NCI-H2171 (cell line): Measurements from ENCODE around the gene TTLL13.
A peak's percentile ranks its signal among the peaks of the same experiment; 100 is the strongest.
"Not testable (repeated sequence)": the region's sequence is repeated elsewhere in the genome, so short reads cannot be mapped to it uniquely, and the experiment has no call there.

ENCODE experiments used
- DNase-seq: peaks from one replicate; lab custom pipeline; 2025; lab: John Stamatoyannopoulos, UW

Gene TTLL13

DNA sequence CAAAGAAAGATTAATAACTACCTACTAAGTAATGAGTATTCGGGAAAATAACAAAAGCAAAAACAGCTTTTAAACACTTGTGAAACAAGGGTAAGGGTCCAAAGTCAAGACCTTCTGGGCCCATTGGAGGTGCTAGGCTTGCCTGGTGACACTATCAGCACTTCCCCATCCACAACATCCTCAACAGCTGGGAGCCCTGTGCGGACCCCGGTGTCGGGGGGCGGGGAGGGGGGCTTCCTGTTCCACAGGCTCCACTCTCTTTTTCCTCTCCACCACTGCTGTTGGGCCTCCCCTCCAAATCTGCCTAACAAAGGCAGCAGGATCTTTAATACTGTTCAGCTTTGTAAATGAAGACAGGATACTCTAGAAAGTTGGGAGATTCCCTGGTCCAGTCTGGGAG lies 37.7 kb downstream of the TTLL13 start:
- no peak for DNase-seq

DNA sequence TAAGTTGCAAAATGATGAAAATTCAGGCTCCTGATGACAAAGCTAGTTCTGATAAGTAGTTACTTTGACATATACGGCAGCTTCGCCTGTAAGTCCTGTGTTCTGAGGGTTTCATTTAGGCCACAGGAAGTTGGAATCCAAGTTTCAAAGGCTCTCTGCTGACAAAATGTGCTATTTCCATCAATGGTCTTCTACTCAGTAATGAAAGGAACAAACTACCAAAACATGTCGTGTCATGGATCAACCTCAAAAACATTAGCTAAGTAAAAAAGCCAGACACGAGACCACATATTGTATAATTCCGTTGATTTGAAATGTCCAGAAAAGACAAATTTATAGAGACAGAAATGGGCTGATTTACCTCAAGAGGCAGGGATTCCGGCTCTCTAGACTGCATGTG lies 38.6 kb downstream of the TTLL13 start:
- no peak for DNase-seq

DNA sequence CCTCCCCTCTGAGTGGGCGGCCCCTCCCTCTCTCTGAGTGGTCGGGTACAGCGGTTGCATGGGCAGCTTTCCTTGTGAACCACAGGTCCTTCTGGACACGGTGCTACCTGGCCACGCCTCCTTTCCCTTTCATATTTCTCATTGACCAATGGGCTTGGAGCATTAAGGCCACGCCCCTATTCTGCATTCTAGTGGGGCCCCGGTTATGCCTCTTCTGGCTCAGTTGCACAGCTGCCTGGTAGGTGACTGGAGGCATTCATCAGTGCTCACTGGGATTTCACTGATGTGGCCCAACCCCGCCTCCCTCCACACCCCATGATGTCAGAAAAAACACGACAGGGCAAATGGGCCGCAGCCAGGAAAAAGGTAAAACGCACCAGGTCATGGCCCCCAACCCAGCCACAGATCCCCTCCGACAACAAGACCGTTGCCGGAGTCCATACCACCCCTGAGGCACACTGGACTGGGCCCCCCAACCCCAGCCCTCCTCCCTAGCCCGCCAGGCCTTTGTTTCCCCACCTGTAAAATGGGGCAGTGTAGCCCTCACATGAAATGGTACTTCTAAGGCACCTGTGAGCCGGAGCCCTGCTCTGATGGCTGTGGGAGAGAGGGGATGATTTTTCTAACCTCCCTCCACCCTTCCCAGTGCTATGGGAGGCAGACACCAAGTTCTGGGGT lies 42.5 kb downstream of the TTLL13 start:
- DNase-seq = no peak

DNA sequence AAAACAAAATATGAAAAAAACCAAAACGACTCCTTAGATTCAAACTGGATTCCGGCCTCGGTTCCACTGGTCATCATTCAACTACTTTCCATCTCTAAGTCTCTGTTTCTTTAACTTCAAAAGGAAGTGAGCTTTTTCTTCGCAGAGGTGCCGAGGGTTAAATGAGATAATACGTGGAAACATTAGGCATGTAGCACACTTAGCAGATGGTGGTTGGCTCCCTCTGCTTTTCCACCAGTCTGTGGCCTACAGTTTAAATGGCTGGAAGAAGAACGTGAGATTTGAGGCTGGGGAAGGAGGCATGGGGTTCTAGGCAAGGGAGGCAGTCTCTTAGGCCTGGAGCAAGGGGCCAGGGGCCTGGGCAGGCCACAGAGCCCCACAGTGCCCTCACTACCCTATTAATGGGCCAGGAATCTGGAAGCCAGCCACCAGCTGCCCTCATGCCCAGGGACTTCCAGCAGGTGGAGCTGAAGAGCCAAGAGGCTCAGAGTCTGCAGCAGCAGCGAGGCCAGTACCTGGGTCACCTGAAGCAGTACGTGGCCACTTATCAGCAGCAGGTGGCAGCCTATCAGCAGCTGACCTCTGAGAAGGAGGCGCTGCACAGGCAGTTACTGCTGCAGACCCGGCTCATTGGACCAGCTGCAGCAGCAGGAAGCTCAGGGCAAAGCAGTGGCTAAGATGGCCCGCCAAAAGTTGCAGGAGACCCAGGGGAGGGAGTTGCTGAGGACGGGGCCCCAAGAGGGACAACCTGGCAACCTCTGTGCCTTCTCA lies 43.9 kb downstream of the TTLL13 start:
- peak; percentile 36 for DNase-seq

DNA sequence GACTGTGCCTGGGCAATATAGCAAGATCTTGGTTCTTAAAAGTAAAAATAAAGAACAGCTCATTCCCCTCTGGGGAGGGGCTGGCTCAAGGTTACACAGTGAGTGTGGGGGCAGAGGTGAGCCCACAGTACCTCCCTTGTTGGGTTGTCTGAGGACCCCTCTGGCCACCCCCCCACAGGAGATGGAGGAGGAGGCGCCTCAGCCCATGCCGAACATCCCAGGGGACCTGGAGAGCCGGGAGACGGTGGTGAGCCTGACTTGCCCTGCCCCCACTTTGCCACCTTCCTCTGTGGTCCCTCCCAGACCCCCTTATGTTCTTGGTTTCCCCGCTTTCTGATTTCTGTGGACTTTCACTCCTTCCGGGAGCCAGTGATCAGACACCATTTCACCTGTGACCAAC lies 44.8 kb downstream of the TTLL13 start:
- DNase-seq = no peak

DNA sequence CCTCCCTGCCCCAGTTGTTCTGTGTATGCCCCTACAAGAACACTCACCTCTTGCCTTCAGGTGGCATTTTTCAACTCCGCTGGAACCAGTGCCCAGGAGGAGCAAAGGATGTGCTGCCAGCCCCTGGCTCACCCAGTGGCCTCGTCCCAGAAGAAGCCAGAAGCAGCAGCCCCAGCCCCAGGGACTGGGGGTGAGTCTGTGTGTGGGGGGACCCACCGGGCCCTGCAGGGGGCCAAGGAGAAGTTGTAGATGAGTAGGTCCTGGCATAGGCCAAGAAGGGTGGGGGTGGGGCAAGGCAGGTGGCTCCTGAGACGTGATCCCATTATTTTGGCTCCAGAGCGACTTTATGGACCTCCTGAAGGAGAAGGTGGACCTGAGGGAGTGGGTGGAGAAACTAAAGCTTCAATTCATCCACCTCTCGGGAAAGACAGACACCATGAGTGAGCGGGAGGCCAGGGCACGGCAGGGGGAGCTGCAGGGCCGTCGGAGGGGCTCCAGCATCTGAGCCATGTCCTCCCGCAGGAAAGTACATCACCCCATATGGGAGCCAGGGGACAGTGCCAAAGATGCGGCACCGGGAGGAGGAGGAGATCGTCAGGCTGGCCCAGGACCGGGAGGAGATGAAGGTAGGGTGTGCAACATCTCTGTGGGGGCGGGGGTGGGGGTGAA lies 45.4 kb downstream of the TTLL13 start:
- DNase-seq = no peak

DNA sequence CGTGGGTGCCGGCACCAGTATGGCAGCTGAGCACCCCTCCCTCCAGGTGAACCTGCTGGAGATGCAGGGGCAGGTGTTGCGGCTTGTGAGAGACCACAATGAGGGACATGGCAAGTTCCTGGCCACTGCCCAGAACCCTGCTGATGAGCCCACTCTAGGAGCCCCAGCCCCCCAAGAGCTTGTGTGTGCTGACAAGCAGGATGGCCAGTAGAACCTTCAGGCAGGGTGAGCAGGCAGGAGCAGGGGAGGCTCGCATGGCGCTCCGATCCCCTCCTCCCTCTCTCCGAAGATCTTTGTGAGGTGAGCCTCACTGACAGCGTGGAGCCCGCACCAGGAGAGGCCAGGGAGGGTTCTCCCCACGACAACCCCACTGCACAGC lies 45.9 kb downstream of the TTLL13 start:
- no peak for DNase-seq

DNA sequence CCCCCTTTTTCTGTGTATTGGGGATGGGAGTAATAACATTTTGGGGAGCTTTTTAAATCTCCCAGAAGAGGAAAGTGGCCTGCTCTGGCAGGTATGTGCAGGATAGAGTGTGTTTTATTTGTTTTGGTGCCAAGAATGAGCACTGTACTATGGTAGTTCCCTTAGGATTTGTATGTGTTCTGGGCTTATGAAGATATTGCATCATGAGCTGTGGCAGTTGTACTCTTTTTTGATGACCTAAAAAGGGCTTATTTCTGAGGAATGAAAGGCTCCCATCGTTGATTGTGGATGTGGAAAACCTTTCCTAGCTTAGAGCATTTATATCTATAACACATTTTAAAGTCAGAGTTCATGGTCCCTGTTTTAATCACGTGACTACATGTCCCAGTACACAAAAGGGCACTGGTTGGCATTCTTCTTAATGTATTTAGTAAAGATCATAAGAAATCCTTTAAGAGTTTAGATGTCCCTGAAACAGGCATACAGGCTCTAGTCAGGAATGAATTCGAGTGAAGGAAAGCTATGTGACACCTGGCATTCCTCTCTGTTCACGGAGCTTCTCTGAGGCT lies 47.0 kb downstream of the TTLL13 start:
- DNase-seq = not testable (repeated sequence)

DNA sequence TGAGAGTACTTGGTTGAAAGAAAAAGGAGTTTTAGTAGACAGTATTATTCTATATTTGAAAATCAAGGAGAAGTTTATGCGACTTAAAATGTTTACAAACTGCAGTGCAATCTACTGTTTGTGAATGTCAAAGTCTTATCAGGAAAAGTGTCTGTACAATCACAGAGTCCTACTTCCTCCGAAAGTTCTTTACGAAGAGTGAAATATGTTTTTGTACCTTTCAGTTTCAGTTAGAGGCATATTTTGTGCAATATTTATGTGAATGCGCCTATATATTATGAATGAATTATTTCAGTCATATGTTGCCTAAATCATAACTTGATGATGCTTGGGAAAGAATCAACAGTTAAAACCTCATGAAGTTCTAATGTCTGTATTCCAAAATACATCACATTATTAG lies 47.7 kb downstream of the TTLL13 start:
- no peak for DNase-seq

DNA sequence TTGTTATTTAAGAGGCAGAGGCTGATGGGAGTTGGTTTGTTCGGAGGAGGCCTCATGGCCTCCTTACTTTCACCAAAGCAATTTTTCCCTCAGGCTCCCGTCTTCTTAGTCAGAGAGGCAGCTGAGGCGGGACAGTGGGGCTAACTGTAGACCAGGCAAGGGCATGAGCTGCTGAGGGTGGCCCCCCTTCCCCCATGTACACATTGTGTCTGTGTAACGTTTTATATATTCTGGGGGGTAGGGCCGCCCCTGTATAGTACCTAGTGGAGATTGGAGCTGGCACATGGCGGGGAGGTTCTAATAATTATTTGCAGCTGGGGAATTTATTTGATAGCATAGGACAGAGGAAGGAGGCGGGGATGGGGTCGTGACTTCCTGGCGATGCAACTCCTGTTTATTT lies 51.2 kb downstream of the TTLL13 start:
- DNase-seq = no peak

DNA sequence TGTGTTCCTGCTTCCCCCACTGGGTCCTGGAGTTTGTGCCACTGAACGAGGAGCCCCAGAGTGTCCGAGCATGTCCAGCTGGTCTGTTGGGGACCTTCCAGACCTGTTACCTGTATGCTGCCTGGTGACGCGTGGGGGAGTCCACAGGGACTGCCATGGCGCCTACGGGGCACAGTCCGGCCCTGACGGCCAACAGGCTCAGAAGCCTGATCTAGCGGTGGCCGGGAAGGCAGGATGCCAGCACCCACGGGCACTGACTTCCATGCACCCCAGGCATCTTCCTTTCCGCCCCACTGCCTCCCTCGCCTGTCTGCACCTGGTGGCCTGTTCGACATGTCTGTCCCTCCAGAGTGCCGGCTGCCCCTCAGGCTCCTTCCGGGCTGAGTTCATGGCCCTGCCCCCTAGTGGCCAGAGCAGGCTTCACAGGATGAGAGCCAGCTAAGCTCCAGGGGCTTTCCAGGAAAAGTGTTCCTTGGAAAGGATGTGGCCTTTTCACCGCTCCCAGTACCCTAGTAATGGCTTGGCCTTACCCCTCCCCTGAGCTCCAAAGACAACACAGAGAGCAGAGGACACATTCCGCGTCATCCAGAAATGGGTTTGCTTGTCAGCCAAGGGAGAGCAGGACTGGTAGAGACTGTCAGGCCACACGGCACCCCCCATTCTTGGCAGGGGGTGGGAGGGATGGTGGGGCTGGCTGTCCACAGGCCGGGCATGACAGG lies 51.8 kb downstream of the TTLL13 start:
- DNase-seq = no peak

DNA sequence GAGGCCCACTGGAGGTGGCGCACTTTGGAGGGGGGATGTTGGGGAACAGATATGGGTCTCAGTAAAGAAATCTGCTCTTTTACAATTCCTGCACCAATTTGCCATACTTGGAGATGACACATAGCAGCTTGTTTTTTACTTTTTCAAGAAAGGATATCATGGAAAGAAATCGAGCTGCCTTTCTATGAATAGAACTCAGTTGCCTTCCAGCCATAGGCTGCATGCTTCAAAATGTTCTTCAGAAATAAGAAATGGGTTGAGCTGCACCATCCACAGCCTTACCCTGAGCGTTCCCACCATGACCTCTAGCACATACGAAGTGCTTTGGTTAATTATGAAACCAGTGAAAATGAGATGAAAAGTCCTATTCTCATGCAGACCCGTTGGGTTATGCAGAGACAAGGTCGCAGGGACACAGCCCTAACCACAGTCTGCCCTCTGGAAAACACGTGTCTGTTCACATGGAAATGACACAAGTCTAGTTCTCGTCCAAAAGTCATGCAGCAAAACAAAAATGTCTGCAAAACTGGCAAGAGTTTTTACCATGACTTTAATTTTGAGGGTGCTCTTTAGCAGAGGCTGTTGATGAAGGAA lies 52.4 kb downstream of the TTLL13 start:
- DNase-seq = no peak

DNA sequence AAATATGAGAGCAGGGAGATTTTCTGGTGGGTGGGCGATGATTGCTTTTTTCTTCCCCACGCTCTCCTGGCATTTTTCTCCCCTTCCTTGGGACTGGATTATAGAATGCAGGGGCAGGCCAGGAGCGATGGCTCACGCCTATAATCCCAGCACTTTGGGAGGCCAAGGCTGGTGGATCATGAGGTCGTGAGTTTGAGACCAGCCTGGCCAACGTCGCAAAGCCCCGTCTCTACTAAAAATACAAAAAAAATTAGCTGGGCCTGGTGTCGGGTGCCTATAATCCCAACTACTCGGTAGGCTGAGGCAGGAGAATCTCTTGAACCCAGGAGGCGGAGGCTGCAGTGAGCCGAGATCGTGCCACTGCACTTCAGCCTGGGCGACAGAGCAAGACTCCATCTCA lies 56.0 kb downstream of the TTLL13 start:
- not testable (repeated sequence) for DNase-seq

DNA sequence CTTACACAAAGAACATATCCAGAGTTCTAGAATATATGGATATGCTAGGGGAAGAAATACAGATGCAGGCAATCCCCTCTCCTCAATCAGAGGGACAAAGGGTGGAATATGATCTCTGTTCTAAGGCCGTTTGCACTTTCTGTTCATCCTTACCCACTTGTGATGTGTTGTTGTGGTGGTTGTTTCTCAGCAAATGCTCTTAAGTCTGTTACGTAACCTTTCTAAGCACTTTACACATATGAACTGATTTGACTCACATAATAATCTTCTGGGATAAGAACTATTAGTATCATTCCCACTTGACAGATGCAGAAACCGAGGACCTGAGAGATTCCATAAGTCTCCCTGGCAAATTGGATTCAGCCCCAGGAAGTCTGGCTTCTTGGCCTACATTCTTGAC lies 56.6 kb downstream of the TTLL13 start:
- no peak for DNase-seq

DNA sequence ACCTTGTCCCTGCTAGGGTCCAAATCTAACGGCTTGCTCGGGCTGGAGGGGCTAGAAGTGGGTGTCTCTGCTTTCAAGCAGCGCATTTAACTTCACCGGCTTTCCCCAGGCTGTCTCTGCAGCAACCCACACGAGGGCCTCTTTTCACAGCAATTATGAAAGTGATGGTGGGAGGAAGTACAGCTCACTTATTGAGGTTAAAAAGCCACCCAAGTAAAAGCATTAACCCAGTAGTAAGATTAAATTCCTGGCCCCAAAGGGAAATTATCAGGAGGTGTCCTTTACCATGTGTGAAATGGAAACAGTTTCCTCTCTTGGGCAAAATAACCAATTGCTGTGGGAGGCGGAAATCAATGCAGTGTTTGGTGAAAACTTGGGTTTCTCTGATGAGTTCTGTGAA lies 57.2 kb downstream of the TTLL13 start:
- DNase-seq = no peak

DNA sequence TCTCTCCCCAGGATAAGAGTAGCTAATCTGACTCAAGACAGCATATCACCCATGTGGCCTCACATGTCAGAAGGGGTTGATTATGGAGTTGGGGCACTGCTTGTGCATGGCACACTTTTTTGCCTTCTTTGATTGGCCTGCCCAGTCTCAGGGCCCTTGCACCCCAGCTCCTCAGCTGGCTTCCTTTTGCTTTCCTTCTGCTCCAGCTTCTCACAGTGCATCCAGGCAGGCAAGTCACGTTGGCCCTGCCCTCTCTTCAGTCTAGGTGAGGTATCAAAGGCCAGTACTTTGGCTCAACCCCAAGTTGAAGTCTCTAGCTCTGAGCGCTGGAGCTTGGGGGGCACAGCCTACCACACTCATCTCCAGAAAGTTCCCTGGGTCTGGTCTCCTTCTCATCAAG lies 58.3 kb downstream of the TTLL13 start:
- no peak for DNase-seq

DNA sequence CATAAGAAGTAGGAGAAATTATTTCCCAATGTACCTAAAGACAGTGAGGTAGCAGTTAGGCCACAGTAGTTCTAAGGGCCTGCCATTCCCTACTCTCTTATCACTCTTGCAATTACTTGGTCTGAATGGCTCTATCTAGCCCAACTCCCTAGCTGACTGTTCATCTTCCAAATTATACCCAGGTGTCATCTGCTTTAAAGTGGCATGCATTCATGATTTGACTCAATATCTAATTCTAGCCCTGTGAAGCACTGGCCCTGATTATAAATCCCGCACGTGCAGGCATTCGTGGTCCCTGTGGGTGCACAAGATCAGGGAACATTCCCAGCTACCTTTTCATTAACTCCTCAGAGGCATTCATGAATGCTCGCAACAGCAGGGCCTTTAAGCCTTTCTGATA lies 59.7 kb downstream of the TTLL13 start:
- no peak for DNase-seq
